ENCODE results near the gene ARHGAP8.

ARHGAP8 gene

GRCh38 chr22:44888491-44889254, 136.3 kb downstream of the ARHGAP8 start:
- H3K9me3 ChIP-seq (ENCODE audit: severe bottlenecking) = no peaks in the 10 kb centered on the region
- no peaks in the 10 kb centered on the region for H3K27me3 ChIP-seq (ENCODE audit: insufficient read depth, low read depth, severe bottlenecking)
- H3K27ac ChIP-seq = no peak overlapping the region
- H3K4me3 ChIP-seq (ENCODE audit: low read depth, low read length) = no peak overlapping the region
- no peak for TF ChIP-seq CTCF (IDR thresholded peaks at IDR 0.05; ENCODE audit: low read depth, low read length)
- no peak for DNase-seq
- H3K36me3 ChIP-seq = peaks cover 63% of the 10 kb centered on the region

GRCh38 chr22:44889255-44889878, 137.0 kb downstream of the ARHGAP8 start:
- no peak for DNase-seq
- TF ChIP-seq CTCF (IDR thresholded peaks at IDR 0.05; ENCODE audit: low read depth, low read length) = peak; percentile 11; the same call in 1 of the 2 replicates

GRCh38 chr22:44890416-44891292, 138.3 kb downstream of the ARHGAP8 start:
- Histone ChIP-seq H3K36me3 (peaks cover 65% of the 10 kb centered on the region), H3K27me3 (ENCODE audit: insufficient read depth, low read depth, severe bottlenecking) (no peaks in the 10 kb centered on the region), H3K27ac (no peak overlapping the region), H3K4me3 (ENCODE audit: low read depth, low read length) (no peak overlapping the region), H3K9me3 (ENCODE audit: severe bottlenecking) (no peaks in the 10 kb centered on the region)
- DNase-seq = no peak
- no peak for TF ChIP-seq CTCF (IDR thresholded peaks at IDR 0.05; ENCODE audit: low read depth, low read length)

More at GRCh38 chr22:44889255-44889878, 137.0 kb downstream of the ARHGAP8 start:
- Histone ChIP-seq H3K27me3 (ENCODE audit: insufficient read depth, low read depth, severe bottlenecking) (no peaks in the 10 kb centered on the region), H3K36me3 (peaks cover 65% of the 10 kb centered on the region), H3K27ac (no peak overlapping the region), H3K4me3 (ENCODE audit: low read depth, low read length) (no peak overlapping the region), H3K9me3 (ENCODE audit: severe bottlenecking) (no peaks in the 10 kb centered on the region)

GRCh38 chr22:44891293-44891747, 138.9 kb downstream of the ARHGAP8 start:
- TF ChIP-seq CTCF (IDR thresholded peaks at IDR 0.05; ENCODE audit: low read depth, low read length) = no peak
- Histone ChIP-seq H3K36me3 (peaks cover 66% of the 10 kb centered on the region), H3K27ac (no peak overlapping the region), H3K27me3 (ENCODE audit: insufficient read depth, low read depth, severe bottlenecking) (no peaks in the 10 kb centered on the region), H3K4me3 (ENCODE audit: low read depth, low read length) (no peak overlapping the region), H3K9me3 (ENCODE audit: severe bottlenecking) (no peaks in the 10 kb centered on the region)
- no peak for DNase-seq

- TF ChIP-seq CTCF (IDR thresholded peaks at IDR 0.05; ENCODE audit: low read depth, low read length) = no peak
- H3K4me3 ChIP-seq (ENCODE audit: low read depth, low read length) = no peak overlapping the region
- H3K27ac ChIP-seq = no peak overlapping the region
- H3K9me3 ChIP-seq (ENCODE audit: severe bottlenecking) = no peaks in the 10 kb centered on the region
- H3K27me3 ChIP-seq (ENCODE audit: insufficient read depth, low read depth, severe bottlenecking) = no peaks in the 10 kb centered on the region
- H3K36me3 ChIP-seq = peaks cover 64% of the 10 kb centered on the region
- no peak for DNase-seq
Observed at GRCh38 chr22:44891791-44892190, 139.4 kb downstream of the ARHGAP8 start.

Measured in WERI-Rb-1 (cell line).